GM04503 (cell line): ENCODE results near the gene NIN.
"Not testable (repeated sequence)": the region's sequence is repeated elsewhere in the genome, so short reads cannot be mapped to it uniquely, and the experiment has no call there.

Experiments
- DNase-seq: peaks from one replicate; pipeline ENCODE4 v3.0.0-alpha.2; 2012; ENCODE audit warnings: low read depth

Gene NIN

GRCh38 chr14:50719911-50720759 lies 110.8 kb downstream of the NIN start:
- DNase-seq, result no peak

DNA sequence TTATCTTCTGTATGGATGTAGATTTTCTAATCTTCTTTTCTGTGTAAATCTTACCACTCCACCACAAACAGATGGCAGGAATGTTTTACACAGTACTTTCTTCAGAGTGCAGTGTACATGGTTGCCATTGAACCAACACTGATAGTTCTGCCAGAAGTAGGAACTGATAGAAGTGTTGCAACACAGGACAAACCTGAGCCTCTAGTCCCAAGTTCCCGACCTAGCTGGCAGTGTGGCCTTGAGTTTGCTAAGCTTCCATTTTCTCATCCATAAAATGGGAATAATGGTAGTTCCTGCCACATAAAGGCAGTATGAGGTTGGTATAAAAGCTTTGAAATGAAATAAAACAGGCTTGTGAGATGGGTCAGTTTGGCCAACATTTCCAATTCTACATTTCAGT lies 112.0 kb downstream of the NIN start:
- no peak for DNase-seq

GRCh38 chr14:50717811-50718210 lies 113.2 kb downstream of the NIN start:
- DNase-seq, result no peak

DNA sequence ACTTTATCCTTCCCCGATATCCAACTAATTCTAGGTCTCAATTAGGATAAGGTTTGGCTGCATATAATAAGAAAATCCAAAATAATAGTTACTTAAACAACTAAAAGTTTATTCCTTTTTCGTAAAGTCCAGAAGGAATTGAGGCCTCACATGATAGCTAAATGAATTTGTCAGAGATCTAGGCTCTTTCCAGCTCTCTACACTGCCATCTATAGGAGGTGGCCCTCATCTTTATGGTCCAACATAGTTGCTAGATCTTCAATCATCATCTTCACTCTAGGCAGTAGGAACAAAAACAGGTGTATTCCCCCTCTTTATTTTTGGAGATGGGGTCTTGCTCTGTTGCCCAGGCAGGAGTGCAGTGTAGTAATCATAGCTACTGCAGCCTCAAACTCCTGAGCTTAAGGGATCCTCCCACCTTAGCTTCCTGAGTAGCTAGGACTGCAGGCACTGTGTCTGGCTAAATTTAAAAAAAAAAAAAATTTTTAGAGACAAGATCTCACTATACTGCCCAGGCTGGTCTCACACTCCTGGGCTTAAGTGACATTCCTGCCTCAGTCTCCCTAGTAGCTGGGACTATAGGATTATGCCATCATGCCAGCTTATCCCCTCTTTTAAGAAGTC lies 116.4 kb downstream of the NIN start:
- no peak for DNase-seq

- no peak for DNase-seq
These were observed 119.9 kb downstream of the NIN start for GRCh38 chr14:50711043-50711442.

DNA sequence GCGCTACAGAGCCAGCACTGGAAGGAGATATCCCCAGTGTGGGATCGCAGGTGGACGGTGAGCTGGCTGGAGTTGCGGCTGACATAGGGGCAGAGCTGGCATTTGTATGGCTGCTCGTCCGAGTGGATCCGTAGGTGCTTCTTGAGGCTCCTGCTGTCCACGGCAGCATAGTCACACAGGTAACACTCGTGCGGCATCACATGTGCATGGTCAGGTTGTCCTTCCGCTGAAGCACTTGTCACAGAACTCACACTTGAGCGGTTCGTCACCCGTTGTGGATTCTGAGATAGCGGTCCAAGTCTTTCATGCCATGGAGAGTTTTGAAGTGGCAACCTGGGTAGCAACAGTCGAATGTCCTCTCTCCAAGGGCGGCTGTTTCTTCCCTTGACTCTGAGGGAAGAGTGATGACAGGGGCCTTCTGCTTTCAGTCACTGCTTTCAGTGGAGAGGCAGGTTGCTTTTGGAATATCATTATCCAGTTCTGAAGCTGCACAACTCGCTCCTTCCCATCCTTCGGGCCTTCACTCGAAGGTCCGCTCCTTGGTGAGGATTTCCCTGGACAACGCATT lies 125.9 kb downstream of the NIN start:
- no peak for DNase-seq

DNA sequence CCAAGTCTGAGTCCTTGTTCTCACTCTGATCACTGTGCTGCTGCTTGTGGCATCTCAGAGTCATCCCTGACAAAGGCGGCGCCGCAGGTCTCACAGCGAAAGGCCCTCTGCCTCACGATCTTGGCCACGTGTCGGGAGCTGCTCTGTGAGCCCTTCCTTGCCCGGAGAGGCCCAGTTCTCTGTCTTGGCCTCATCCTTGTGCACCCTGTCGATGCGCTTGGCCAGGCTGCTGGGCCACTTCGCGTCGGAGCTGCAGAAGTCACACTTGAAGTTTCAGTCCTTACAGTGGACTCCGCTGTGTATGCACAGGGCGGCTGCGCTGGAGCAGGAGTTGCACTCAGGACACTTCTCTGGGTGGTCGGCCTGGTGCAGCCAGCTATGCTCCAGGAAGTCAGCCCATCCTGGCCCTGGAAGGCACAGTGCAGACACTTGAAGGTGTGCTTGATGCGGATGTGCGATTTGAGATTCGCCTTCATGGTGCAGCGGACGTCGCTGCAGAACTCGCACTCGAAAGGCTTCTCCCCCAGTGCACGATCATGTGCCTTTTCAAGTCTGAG lies 126.4 kb downstream of the NIN start:
- DNase-seq, result no peak

DNA sequence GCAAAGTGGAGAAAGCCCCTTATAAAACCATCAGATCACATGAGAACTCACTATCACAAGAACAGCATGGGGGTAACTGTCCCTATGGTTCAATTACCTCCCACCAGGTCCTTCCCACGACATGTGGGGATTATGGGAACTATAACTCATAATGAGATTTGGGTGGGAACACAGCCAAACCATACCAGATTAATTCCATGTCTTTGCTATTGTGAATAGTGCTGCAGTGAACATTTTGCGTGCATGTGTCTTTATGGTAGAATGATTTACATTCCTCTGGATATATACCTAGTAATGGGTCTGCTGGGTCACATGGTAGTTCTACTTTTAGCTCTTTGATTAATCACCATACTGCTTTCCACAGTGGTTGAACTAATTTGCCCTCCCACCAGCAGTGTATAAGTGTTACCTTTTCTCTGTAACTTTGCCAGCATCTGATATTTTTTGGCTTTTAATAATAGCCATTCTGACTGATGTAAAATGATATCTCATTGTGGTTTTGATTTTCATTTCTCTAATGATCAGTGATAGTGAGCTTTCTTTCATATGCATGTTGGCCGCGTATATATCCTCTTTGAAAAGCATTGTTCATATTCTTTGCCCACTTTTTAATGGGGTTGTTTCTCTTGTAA lies 133.2 kb downstream of the NIN start:
- no peak for DNase-seq

DNA sequence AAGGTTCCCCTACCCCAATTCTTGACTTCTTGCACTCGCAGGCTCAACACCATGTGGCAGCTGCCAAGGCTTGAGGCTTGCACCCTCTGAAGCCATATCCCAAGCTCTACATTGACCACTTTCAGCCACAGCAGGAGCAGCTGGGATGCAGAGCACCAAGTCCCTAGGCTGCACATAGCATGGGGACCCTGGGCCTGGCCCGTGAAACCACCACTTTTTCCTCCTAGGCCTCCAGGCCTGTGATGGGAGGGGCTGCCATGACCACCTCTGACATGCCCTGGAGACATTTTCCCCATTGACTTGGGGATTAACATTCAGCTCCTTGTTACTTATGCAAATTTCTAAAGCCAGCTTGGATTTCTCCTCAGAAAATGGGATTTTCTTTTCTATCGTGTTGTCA lies 136.7 kb downstream of the NIN start:
- DNase-seq, result not testable (repeated sequence)

- DNase-seq, result no peak
These were observed 142.1 kb downstream of the NIN start for GRCh38 chr14:50688875-50689274.

DNA sequence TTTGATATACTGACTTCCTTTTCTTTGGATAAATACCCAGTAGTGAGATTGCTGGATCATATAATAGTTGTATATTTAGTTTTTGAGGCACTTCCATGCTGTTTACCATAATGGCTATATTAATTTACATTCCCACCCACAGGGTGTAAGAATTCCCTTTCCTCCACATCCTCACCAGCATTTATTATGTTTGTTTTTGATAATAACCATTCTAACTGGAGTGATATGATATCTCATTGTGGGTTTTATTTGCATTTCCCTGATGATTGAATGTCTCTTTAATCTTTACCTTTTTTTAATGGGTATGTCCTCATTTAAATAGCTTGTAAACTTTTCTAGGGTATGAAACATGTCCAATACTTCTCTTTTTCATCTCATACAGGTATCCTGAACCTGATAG lies 151.3 kb downstream of the NIN start:
- no peak for DNase-seq

DNA sequence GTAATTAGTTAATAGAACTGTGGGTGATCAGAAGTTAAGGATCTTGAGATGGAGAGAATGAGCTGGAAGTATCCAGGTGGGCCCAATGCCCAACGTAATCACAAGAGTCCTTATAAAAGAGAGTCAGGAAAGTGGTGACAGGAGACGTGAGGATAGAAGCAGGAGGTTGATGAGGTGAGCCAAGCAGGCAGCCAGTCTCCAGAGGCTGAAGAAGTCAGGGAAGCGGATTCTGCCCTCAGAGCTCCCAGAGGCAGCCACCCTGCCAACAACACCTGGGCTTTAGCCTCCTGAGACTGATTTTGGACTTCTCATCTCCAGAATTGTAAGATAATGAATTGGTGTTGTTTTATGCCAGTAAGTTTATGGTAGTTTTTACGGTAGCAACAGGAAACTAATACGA lies 152.8 kb downstream of the NIN start:
- no peak for DNase-seq

DNA sequence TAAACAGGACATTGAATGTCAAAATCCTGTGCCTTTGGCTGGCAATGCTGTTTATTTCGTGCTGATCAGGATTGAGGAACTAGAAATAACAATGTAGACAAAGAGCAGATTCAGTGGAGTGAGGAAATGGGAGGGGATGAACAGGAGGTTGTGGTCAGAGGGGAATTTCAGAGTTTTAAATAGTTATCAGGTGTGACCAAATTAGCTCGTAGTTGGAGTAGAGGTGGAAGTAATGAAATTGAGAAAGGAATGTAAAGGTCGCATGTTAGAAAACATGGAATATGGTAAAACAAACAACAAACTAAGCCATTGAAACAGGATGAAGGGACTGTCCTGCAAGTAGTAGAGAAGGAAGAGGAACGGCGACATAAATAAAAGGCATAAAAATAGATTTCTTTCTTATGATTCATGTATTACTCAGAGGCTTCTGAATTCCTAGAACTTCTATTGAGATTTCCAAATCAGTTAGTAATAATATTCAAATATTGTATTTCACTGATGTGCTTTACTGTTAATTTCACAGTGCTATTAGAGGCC lies 153.4 kb downstream of the NIN start:
- peak; percentile 42 for DNase-seq

- DNase-seq, result no peak
These were observed 154.0 kb downstream of the NIN start for GRCh38 chr14:50676814-50677516.

- DNase-seq, result peak; percentile 27
These were observed 155.4 kb downstream of the NIN start for GRCh38 chr14:50675597-50675996.

DNA sequence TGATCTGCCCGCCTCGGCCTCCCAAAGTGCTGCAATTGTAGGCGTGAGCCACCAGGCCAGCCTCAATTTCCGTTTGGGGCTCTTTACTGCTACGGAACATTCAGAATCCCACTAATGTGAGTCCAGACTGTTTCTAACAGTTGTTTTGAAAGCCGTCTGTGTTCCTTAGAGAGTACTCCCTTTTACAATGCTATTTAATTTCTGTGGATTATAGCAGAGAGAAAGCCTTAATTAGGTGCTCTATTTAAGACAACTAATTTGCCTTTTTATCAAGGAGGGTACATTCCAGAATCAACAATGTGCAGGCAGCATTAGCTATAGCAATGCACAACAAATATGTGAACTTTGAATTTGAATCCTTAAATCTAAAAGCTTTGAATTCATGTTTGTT lies 160.1 kb downstream of the NIN start:
- no peak for DNase-seq

- DNase-seq, result no peak
These were observed 160.6 kb downstream of the NIN start for GRCh38 chr14:50670196-50670865.
